ENCODE results near the gene PLB1.
"Not testable (repeated sequence)": the region's sequence is repeated elsewhere in the genome, so short reads cannot be mapped to it uniquely, and the experiment has no call there.

PLB1 gene

DNA sequence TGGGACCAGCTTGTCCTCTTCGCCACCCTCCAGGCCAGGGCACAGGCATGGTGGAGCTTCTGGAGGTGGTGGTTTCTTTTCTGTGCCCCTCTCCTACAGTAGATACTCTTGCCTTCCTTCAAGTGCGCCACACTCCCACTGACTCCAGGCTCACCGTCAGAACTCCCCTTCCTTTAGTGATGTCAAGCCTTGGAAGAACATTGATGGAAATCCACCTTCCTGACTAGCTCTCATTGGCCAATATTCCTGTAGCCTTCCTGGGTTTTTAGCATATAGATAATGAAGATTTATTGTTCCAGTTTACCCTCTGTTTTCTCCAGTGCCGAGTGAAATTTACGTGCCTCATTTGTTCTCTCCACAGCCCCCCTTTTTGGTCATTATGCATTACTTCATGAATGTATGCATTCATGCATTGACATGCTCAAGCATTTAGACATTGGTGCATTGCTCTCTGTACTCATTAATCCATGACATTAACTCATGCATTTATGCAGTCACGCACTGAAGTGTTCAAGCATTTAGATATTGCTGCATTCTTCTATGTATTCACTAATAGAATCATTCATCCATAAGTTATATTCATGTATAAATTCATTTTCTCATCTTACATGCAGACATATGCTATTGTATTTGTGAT, 37.3 kb downstream of the PLB1 start:
- DNase-seq (ENCODE audit: low read depth, low spot score) = no peak

- no peak for DNase-seq (ENCODE audit: low read depth, low spot score)
These were observed 39.0 kb downstream of the PLB1 start for GRCh38 chr2:28534817-28535216.

DNA sequence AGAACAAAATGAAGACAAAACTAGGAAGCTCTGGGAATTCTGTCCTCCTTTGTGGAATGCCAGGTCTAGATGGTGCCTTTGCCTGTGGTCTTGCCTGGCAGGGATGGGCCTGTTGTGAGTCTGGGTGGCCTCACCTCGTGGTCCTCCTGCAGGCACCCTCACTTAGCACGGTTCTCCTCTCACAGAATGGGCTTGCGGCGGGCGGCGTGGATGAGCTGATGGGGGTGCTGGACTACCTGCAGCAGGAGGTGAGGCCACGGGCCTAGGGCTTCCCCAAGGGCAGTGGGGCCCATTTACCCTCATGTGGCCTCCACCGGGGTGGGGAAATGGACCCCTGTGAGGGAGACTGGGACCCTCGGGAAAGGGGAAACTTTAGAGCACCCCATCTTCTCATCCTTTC, 42.3 kb downstream of the PLB1 start:
- DNase-seq (ENCODE audit: low read depth, low spot score) = no peak

DNA sequence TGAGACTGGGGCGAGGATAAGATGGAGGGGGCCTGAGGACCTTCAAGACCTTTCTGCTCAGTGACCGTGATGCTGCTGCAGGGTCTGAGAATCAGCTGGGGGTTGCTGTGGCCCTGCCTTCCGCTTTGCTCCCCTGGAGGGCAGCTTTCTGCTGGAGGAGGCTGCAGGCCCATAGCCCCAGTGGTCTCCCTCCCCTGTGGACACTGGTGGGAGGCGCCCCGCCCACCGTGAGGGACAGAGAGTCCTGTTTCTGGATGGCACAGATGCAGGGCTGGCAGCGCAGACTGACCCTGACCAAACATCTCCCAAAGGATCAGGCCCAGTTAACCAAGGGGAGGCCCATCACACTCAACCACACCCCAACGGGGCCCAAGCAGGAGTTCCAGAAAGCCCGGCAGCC, 42.8 kb downstream of the PLB1 start:
- no peak for DNase-seq (ENCODE audit: low read depth, low spot score)

- DNase-seq (ENCODE audit: low read depth, low spot score) = no peak
These were observed 43.3 kb downstream of the PLB1 start for GRCh38 chr2:28539118-28539541.

DNA sequence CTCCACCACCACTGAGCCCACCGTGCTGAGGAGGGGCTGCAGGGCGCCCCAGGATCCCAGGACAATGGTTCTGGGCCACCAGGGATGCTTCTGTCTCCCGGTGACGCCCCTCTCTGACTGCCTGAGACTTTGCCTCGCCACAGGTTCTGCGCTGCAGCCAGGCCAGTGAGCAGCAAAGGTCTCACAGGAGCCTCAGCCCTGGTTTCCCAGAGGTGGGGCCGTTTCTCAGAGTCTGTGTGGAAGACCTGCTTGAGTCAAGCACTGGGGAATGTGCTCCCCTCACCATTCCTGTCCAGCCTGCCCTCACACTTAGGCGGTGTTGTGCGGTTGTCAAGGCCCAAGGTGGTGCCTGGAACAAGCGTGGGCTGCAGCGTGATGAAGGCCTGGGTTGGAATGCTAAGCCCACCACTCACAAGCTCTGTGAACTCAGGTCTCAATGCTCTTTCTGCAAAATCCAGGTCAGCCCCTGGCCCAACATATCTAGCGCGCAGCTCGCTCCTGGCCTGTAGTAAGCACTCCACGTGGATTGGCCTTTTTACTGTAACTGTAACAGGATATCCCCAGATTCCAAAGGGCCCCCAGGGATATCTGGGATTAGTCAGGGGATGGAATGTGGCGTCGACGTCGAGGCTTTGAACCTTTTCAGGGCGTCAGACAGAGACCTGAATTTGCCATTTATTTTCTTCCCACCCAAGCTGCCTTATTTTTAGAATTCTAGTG, 47.6 kb downstream of the PLB1 start:
- peak; percentile 76 for DNase-seq (ENCODE audit: low read depth, low spot score)

DNA sequence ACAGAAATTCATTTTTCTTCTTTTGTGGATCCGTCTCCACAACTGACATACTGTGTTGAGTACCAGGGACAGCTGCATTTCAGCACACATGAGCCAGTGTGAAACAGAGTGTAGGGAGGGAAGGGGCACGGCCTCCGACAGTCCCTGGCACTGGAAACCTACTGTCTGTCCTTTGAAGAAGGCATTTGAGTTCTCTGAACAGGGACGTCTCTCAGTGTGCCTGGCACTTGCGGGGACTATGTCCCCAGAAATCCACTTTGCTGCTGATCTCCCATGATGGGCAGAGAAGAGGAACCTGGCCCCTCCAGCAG, 48.1 kb downstream of the PLB1 start:
- DNase-seq (ENCODE audit: low read depth, low spot score) = no peak

DNA sequence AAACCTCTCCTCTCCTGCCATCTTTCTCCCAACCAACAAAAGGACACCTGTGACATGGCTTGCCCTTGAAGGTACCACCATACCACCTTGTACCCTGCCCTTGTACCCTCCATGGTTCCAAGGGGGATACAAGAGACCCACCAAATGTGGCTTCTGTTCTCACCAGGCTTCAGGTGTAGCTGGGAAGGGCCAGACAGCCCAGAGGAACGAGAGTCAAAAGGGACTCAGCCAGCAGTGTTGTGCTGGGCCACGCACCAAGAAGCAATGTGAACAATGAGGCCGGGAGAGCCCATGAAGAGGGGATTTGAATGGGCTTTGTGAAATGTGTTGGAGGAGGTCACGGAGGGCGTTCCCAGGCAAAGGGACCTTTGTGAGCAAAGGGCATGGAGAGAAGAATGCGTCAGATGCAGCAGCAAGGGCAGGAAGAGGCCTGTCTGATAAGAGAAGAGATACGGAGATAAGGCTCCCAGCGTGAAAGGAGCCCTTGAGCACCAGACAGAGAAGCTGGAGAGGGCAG, 48.6 kb downstream of the PLB1 start:
- peak; percentile 90 for DNase-seq (ENCODE audit: low read depth, low spot score)

DNA sequence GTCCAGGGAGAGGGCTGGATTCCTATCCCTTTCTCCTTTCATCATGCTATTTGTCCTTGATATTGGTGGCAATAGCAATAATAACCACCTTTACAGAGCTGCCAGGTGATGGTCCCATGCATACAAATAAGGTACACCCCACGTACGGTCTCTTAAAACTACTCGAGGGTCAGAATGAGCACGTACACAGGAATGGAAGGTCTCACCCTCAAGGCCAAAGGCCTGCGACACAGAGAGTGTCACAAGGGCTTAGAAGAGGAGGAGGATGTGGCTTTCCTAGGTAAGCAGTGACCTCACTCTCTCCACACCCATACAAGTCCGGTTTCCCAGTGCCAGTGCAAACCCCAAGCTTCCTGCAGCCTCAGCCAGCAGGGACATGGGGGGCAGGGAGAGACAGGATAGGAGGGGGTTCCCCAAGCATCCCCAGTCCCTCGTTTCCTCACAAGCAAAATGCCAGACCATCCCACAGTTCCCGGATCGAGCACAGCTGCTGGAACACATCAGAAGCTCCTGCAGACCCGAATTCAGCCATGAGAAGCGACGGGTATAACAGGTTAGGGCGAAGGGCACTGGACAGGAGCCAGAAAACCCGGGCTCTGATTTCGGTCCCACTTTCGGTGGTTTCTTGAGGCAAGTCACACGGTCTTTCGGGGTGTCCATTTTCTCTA, 49.2 kb downstream of the PLB1 start:
- DNase-seq (ENCODE audit: low read depth, low spot score) = peak; percentile 36

- DNase-seq (ENCODE audit: low read depth, low spot score) = no peak
These were observed 49.8 kb downstream of the PLB1 start for GRCh38 chr2:28545590-28546200.

- DNase-seq (ENCODE audit: low read depth, low spot score) = no peak
These were observed 50.4 kb downstream of the PLB1 start for GRCh38 chr2:28546242-28546641.

GRCh38 chr2:28547223-28547860, 51.5 kb downstream of the PLB1 start:
- no peak for DNase-seq (ENCODE audit: low read depth, low spot score)

- no peak for DNase-seq (ENCODE audit: low read depth, low spot score)
These were observed 52.2 kb downstream of the PLB1 start for GRCh38 chr2:28547906-28548600.

DNA sequence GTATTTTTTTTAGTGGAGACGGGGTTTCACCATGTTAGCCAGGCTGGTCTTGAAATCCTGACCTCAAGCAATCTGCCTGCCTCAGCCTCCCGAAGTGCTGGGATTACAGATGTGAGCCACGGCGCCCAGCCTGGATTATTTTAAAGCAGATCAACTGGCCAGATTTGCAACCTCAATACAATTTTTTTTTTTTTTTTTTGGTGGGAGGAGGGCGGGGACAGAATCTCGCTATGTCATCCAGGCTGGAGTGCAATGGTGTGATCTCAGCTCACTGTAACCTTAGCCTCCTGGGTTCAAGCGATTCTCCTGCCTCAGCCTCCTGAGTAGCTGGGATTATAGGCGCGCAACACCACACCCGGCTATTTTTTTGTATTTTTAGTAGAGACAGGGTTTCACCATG, 54.5 kb downstream of the PLB1 start:
- DNase-seq (ENCODE audit: low read depth, low spot score) = not testable (repeated sequence)

GRCh38 chr2:28552045-28552823, 56.4 kb downstream of the PLB1 start:
- DNase-seq (ENCODE audit: low read depth, low spot score) = no peak

GRCh38 chr2:28556303-28556702, 60.4 kb downstream of the PLB1 start:
- DNase-seq (ENCODE audit: low read depth, low spot score) = no peak

- no peak for DNase-seq (ENCODE audit: low read depth, low spot score)
These were observed 61.7 kb downstream of the PLB1 start for GRCh38 chr2:28557389-28558131.

DNA sequence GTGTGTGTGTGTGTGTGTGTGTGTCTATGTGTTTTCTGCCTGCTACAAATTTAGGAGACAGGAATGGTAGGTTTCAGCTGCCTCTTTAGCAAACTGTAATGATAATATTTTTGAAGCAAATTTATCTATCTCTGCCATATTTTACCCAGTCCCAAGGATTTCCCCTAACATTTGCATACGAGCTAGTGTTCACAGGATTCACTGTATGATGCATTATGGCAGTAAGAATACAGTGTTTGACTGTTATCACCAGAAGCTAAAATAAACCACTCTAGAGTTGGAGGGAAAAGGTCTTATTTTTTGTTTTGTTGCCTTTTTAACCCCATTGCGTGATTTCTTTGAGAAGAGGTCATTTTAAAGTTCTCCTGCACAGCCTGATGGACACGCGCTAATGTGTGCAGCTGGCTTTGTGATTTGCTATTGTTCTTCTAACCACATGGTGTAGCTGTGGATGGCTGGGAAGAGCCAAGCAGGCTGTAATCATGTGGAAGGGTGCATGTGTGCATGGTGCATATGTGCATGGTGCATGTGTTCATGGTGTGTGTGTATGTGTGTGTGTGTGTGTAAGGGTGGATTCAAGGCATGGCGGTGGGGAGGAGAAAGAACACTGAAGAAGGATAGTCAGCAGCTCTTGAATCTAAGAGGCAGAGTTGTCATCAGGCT, 62.4 kb downstream of the PLB1 start:
- no peak for DNase-seq (ENCODE audit: low read depth, low spot score)

GRCh38 chr2:28558918-28559317, 63.1 kb downstream of the PLB1 start:
- no peak for DNase-seq (ENCODE audit: low read depth, low spot score)

Data from ELF-1 (cell line).